ENCODE data around the gene TMEM53.

Gene TMEM53

DNA sequence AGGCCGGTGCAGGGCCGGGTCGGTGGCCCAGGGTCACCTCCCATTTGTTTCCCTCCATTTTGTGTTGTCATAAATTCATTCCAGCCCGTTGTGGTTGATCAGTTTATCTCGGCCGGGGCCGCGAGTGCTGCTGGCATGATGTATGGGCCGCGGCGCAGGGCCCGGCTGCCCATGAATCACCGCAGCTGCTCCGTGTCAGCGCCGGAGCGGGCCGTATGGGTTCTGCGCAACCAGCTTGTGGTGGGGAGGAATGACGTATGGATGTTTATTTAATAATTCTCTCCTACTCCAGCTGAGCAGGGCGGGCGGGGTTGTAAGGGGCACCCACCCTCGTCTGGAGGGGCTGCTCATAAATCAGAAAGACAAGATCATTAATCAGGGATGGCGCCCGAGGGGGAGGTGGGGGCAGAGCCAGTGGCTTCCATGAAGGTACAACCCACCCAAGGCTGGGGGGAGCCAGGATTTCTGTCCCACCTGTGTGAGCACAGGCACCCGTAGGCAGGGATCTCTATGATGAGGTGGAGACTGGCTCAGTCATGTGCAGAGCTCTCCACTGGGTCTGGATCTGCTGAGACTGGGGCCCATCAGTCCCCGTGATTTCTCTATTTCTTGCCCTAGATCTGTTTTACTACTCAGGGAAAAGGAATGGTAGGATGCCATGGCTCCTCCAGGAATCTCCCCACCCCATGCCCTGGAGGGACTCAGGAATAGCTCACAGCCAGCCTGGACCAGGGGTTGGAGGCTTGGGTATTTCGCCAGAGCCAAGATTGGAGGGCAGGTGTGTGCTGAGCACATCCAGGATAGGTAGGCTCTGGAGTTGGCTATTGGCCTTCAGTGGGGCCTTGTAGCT, 27.8 kb downstream of the TMEM53 start:
- DNase-seq (ENCODE audit: low read depth) = no peak

DNA sequence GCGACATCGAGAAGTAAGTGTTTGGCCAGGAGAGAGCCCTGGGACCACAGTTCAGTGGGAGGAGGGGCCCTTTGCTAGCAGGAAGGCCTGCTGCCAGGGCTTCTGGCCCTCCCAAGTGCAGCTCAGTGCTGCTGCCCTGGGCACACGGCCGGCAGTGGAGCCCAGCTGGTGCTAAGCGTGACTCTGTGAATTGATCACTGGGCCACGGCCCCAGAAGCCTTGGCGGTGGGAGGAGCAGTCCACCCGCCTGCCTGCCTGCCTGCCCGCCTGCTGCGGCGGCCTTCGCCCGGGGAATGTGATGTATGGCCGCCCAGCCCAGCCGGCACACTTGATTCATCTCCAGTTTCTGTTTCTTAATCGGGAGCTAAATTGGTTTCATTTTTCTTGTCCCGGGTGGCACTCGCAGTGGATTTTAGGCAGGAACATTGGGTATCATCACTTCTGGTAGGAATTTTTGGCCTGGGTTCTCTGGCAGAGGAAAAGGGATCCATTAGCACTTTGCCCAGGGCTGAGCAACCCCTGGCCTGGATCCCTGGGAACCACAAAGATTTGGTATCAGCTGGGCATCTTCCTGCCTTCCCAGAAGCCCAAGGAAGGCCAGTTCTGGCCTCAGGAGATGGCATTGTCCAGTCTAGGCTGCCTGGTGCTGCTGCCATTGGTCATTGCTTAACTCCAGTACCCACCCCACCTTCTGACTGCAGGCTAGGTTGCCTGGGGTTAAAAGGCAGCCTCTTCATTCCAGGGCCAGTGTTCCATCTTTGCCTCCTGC, 28.6 kb downstream of the TMEM53 start:
- no peak for DNase-seq (ENCODE audit: low read depth)

DNA sequence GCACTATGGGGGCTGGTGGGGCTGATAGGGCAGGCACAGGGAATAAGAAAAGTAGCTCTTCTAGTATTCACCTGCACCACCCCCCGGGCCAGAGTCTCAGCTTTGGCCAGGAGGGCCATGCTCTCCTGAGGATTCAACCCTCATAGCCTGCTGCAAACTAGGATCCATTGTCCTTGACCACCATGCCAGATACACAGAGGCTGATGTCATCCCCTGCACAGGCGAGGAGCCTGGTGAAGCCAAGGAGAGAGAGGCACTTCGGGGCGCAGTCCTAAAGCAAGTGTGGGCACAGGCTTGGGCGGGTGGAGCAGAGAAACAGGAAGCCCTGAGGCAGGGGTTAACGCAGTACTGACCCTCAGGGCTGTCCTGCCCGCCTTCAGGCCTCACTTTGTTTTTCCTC, 29.5 kb downstream of the TMEM53 start:
- DNase-seq (ENCODE audit: low read depth) = no peak

DNA sequence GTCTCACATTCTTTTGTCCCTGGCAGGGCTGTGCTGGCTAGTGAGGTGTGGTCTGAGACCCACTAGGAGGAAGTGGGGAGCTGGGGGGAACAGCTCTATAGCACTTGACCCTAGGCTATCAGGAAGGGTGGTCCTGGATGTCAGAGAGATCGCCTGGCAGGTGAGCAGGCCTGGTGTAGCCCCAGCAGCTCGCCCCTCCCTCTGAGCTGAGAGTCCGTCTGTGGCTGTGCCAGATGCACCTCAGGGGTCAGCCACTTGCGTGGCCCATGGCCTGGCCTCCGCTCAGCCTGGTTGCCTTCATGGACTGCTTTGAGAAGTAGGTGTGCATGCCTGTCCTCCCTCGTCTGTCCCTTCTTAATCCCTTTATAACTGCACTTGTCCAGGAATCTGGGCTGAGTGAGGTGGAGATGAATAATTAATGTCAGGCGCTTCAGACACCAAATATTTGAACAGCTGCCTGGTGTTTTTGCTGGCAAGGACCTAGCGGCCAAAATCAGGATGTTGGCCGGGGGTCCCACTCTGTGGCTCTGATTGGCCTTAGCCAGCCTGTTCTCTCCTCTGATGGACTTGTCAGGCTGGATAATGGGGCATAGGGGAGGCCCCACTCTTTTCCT, 30.5 kb downstream of the TMEM53 start:
- DNase-seq (ENCODE audit: low read depth) = no peak

DNA sequence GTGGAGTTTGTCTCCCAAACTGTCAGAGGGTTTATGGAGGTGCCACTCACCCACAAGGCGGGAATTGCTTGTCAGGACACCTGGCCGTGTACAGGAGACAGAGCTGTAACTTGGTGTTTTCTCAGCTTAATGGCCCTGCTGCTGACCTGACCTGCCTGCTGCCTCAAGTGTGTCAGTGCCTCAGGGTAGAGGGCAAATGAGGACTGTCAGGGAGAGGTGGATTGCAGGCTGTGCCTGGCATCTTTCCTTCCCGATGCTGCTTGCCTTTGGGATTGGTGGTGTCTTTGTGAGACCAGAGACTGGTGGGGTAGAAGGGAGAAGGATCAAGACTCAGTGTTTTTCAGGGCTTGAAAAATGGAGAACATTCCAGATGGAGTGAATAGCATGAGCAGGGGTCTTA, 31.4 kb downstream of the TMEM53 start:
- no peak for DNase-seq (ENCODE audit: low read depth)

DNA sequence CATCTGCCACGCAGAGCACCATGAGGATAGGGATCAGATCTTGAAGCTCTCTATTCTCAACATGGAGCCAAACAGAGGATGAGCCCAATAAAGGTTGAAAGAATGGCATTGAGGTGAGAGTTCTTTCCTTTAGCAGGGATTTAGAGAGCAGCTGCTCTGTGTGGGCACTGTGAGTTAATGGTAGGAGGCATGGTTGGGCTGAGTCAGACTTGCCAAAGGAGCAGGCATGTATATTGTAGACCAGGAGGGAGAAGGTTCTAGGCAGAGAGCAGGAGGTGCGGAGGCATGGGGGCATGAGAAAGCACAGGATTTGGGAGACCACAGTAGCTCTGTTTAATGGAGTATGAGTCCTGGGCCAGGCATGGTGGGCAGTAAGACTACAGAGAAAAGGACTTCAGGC, 32.0 kb downstream of the TMEM53 start:
- DNase-seq (ENCODE audit: low read depth) = no peak

DNA sequence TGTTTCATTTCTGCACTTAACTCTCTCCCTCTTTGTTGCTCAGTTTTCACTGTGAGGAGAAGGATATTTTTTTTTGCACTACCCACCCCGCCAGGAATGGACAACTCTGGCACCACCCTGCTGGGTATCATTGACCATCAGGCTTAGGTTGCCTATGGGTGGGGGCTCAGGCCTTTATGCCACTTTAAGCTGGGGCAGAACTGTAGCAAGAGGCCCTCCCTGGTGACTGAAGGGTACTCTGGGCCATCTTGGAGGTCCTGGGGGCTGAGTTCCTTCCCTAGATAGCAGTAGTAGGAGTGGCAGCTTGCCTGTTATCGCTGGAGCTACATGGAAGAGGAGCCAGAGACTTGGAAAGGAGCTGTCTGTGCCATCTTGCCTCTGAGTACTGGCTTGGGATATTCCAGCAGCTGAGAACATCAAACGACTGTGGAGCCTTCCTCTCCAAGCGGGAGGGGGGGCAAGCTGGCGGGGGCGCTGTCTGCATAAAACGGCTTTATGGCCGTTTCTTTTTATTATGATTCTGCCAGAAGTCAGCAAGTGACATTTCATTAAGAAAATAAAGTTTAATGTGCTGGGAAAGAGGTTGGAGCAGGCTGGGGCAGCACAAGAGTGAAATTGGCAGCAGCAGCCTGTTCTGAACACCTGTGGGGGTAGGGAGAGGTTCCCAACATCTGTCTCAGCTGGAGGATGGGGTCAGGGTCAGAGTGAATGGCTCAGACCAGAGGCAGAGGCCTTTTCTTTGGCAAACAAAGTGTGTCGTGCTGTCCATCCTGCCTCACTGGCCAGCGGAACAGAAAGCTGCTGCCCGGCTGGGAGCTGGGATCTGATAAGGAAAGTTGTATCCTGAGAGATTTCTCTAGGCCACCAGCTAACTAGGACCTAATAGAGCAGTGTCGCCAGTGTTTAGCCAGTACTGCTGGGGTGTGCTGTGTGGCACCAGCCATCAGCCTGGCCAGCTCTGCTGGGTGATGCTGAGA, 32.9 kb downstream of the TMEM53 start:
- DNase-seq (ENCODE audit: low read depth) = no peak

DNA sequence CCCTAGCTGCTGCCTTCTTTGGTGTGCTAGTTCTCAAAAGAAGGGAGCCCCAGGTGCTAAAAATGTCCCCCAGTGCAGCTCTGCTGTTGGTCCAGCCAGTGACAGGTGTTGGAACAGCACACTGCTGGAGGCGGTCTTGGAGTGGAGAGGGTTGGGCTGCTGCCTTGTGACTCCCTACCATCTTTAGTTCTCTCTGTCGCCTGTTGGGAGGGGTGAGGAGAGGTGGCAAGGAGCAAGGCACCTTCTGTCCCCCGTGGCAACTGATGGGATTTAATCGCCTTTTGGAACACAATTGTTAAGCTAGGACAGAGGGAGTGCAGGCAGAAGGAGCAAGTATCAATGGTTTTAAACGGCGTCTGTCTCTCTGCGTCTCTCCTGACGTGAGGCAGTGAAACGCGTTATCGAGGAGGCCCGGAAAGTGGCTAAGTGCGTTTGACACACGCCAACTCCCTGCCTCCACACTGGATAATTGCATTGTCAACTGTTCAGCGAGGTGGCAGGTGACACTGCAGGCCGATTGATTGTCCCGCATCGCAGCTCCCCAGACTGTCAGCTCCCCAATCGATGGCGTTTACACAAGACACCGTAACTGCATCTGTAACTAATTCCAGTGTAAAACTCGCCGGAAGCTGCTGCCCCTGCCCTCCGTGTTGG, 34.0 kb downstream of the TMEM53 start:
- no peak for DNase-seq (ENCODE audit: low read depth)

DNA sequence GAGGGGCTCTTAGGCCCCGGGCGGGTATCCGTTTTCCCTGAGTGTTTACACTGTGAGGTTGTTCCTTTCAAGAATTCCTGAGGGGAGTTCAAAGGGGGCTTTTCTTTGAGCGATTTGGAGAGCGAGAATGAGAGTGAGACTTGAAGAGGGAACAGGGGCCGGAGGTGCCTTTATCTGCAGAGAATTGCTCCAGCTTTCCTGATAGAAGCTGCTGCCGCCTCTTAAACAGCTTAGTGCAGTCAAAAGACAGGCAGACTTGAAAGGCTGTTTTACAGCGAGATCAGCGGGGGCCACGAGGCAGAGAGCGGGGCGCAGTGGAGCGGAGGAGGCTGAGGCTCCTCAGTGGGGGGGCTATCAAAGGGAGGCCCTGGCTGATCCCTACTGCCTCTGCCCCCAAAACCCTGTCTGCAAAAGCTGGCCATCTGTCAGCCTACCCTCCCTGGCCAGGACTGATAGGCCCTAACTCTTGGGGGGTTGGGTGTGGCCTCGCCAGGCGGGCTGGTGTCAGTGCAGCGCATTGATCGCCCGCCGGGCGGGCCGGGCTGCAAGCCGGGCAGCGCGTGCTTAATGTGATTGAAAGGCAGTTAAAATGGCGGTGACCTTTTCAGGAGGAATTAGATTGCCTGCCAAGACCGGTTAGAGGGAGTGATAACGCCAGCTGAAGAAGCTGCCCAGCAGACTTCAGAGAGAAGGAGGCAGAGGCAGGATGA, 36.4 kb downstream of the TMEM53 start:
- no peak for DNase-seq (ENCODE audit: low read depth)

DNA sequence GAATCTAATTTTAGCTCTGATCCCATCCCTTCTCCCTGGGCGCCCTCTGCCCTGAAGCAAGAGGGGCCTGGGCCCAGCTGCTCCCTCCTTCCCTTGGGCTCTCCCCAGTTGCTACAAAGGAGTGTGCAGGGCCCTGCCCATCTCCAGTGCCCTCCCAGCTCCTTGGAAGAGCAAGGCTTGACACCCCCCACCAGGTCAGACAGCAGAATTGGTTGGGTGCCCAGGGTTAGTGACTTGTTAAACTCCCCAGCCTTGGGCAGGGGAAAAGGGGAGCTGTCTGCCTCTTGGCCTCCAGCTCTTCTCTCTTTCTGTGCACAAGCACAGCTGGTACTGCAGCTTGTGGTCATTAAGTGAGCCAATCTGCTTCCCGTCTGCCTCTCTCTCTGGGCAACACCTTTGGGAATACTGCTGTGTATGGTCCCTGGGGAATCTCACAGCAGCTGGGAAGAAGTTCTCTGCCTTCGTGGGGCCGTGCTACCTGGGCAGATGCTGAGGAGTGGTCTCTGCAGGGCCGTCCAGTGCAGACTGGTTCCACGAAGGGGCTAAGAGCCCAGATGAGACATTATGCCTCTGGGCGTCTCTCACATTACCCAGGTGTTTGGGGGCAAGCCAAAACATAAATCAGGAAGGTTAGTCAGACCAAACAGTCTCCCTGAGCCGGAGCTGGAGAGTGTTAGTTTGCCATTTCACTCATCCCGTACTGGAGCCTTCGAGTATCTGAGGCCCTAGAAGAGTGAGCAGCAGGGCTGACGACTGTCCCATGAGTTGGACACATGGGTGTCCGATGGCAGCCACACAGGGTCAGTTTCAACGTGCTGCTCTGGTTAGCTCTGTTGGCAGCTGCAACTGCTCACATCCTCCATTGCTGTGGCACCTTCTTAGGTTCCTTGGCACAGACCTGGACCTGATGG, 37.3 kb downstream of the TMEM53 start:
- no peak for DNase-seq (ENCODE audit: low read depth)

DNA sequence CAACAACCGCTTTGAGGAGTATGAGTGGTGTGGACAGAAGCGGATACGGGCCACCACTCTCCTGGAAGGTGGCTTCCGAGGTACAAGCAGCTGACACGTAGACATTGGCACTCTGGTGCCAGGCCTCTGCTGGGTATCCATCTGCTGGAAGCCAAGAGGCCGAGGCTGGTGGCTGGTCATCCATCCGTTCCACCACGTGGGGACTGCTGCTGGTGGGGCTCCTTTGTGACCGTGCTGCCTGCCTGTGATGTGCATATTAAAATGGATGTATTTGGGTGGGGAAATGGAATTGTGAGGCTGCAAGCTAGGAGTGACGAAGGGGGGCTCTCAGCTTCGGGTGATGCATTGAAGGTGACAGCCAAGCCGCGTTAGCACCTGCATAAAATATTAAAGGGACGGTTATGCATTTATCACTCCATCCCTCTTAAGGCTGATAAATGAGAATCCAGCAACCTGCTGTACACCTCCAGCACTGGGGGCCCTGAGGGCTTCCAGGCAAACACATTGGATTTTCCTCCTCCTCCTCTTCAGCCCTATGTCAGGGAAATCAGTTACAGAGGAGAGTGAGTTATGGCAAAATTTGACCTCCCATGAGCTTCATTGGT, 38.1 kb downstream of the TMEM53 start:
- no peak for DNase-seq (ENCODE audit: low read depth)

DNA sequence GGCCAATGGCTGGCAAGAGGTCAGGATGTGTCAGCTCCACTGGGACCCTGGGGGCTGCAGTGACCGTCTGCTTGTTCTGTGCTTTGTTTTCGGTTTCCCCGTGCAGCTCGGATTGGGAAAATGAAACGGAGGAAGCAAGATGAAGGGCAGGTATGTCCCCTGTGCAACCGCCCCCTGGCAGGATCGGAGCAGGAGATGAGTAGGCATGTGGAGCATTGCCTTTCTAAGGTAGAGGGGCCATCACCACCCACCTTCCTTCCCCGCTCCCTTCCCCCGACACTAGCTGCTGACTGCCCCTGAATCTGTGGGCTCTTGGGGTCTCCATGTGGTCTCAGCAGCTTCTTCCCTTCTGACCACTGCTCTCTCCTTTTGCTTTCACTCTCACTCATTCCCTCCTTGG, 38.8 kb downstream of the TMEM53 start:
- DNase-seq (ENCODE audit: low read depth) = no peak

DNA sequence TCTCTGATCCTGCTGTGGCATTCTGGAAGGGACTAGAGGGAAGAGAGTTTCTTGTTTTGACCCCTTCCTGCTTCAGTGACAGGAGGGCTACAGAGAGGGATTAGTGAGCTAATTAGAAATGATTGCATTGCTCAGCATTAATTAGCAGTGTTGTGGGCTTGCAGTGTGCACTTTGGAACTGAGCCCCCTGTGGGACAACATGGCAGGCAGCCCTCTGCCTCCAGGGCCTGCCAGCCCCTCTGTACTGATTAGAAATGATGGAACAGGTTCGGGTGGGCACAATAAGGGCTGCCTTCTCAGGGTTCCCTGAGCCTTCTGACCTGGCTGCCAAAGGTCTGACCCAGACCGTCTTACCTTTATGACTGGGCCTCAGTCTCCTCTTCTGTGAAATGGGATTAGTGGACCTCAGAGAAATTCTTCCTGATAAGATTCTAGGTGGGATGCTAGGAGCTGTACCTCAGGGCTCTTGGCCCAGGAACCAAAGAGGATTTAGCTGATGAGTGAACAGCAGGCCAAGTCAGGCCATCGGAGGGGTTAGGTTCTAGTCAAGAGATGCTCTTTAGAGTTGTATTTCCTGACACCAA, 39.6 kb downstream of the TMEM53 start:
- DNase-seq (ENCODE audit: low read depth) = no peak

DNA sequence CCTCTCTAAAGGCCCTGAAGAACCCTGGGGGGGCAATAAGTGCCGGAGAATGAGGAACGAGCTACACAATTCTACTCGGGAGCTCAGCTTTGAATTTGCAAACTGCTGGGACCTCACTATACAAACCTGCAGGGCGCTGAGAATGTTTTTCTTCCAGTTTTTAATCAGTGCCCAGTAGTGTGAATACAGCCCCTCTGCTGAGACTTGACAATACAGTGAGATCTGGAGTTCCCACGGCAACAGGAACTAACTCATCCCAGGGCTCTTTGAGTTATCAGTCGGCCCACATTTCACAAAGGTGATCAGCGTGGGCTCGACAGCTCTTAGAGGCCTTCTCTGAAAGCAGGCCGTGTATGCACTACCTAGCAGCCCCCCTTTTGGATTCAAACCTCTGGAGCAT, 41.7 kb downstream of the TMEM53 start:
- DNase-seq (ENCODE audit: low read depth) = peak; percentile 52

DNA sequence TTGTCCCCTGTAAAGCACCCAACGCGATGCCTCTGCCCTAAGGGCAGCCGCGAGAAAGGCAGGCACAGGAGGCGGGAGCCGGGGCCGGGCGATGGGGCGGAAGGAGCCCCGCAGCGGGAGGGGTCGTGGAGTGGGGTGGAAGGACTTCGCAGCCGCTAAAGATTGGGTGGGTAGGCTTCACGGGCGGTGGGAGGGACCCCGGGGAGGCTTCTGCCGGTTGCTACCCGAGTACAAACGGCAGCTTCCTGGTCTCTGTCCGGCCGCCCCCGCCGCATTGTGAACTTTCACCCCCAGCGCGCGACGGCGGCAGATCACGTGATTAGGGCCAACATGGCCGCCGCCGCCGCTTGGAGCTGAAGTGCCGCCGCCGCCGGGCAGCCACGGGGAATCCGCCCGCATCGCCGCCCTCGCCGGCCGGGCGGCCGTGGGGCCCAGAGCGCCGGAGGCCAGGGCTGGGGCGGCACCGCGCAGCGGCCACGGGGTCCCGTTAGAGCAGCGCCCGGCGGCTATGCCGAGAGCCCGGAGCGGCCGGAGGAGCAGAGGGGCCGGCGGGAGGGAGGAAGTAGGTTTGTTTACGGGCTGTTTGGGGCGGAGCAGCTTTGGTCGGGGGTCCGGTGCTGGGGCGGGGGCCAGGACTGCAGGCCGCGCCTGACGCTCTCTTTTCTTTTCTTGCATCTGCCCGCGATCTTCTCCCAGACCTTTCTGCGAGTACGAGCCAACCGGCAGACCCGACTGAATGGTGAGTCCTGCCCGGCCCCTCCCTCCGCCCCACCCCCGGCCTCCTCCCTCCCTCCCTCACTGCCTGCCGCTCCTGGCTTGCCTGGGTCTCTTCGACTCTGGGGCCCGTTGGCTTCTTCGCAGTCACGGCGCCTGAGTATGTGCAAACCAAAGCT, 42.4 kb downstream of the TMEM53 start:
- peak; percentile 86 for DNase-seq (ENCODE audit: low read depth)

DNA sequence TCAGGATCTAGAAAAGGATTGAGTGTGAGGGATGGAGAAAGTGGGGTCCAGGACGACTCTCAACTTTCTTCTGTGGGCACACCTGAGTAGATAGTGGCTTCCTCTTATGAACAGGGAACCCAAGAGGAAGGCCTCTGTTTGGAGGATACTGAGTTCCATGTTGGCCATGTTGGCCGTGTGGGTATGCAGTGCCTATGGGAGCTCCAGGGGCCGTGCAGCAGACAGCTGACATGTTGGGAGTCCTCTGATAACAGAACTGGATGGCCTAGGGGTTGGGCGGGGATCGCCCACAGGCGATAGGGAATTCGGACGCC, 43.0 kb downstream of the TMEM53 start:
- no peak for DNase-seq (ENCODE audit: low read depth)

DNA sequence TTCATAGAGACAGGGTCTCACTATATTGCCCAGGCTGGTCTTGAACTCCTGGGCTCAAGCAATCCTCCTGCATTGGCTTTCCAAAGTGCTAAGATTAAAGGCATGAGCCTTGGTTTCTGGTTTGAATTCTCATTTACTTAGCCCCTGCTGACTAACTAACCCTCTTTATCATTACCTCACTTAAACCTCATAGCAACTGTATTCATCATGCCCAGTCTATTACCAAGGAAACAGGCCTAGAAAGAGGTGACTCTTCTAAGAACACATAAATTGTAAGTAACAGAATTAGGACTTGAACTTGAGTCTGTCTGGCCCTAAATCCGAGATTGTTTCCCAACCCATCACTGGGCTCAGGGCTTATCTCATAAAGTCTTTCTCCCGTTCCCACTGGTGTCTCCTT, 44.2 kb downstream of the TMEM53 start:
- DNase-seq (ENCODE audit: low read depth) = peak; percentile 59
